ENCODE measurements around the gene CHCHD3.

CHCHD3 gene

GRCh38 chr7:133053321-133053891 lies 28.5 kb downstream of the CHCHD3 start:
- Histone ChIP-seq H3K4me3 (ENCODE audit: low read length) (no peak overlapping the region), H3K27me3 (ENCODE audit: control insufficient read depth, insufficient read depth, low read length) (no peaks in the 10 kb centered on the region), H3K36me3 (ENCODE audit: control insufficient read depth, low read depth, low read length) (no peaks in the 10 kb centered on the region), H3K9ac (ENCODE audit: low read length) (no peak overlapping the region), H3K27ac (ENCODE audit: low read length) (no peak overlapping the region), H3K4me1 (ENCODE audit: control insufficient read depth, low read depth, low read length) (peaks cover 9% of the 10 kb centered on the region), H3K9me3 (ENCODE audit: control insufficient read depth, low read depth, low read length) (no peaks in the 10 kb centered on the region)

DNA sequence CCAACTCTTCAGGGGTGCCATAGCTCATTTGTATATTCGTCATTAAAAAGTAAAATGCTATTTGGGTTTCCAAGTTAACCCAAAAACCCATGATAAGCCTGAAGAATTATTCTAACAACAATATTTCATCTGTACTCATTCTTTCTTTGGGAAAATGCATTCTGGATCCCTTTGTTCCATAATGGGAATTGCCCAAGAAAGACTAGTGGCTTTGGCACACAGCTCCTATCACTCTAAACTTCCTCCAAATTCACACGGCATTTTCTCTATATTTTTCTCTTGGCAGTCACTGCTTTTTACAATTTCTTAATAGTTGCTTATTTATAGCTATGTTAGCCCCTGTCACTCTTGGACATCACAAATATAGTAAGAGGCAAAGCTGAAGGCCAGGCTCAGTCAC lies 29.1 kb downstream of the CHCHD3 start:
- Histone ChIP-seq H3K36me3 (ENCODE audit: control insufficient read depth, low read depth, low read length) (no peaks in the 10 kb centered on the region), H3K27me3 (ENCODE audit: control insufficient read depth, insufficient read depth, low read length) (no peaks in the 10 kb centered on the region), H3K9me3 (ENCODE audit: control insufficient read depth, low read depth, low read length) (no peaks in the 10 kb centered on the region), H3K4me3 (ENCODE audit: low read length) (no peak overlapping the region), H3K9ac (ENCODE audit: low read length) (no peak overlapping the region), H3K27ac (ENCODE audit: low read length) (no peak overlapping the region), H3K4me1 (ENCODE audit: control insufficient read depth, low read depth, low read length) (peaks cover 9% of the 10 kb centered on the region)

- Histone ChIP-seq H3K4me1 (ENCODE audit: control insufficient read depth, low read depth, low read length) (peaks cover 9% of the 10 kb centered on the region), H3K27ac (ENCODE audit: low read length) (no peak overlapping the region), H3K27me3 (ENCODE audit: control insufficient read depth, insufficient read depth, low read length) (no peaks in the 10 kb centered on the region), H3K36me3 (ENCODE audit: control insufficient read depth, low read depth, low read length) (no peaks in the 10 kb centered on the region), H3K9me3 (ENCODE audit: control insufficient read depth, low read depth, low read length) (no peaks in the 10 kb centered on the region), H3K9ac (ENCODE audit: low read length) (no peak overlapping the region), H3K4me3 (ENCODE audit: low read length) (no peak overlapping the region)
Measured at GRCh38 chr7:133052401-133052756, 29.5 kb downstream of the CHCHD3 start.

- Histone ChIP-seq H3K9ac (ENCODE audit: low read length) (no peak overlapping the region), H3K4me1 (ENCODE audit: control insufficient read depth, low read depth, low read length) (peaks cover 9% of the 10 kb centered on the region), H3K36me3 (ENCODE audit: control insufficient read depth, low read depth, low read length) (no peaks in the 10 kb centered on the region), H3K27ac (ENCODE audit: low read length) (no peak overlapping the region), H3K4me3 (ENCODE audit: low read length) (no peak overlapping the region), H3K27me3 (ENCODE audit: control insufficient read depth, insufficient read depth, low read length) (no peaks in the 10 kb centered on the region), H3K9me3 (ENCODE audit: control insufficient read depth, low read depth, low read length) (no peaks in the 10 kb centered on the region)
Measured at GRCh38 chr7:133051719-133052400, 30.0 kb downstream of the CHCHD3 start.

GRCh38 chr7:133051066-133051465 lies 30.8 kb downstream of the CHCHD3 start:
- Histone ChIP-seq H3K9me3 (ENCODE audit: control insufficient read depth, low read depth, low read length) (no peaks in the 10 kb centered on the region), H3K4me1 (ENCODE audit: control insufficient read depth, low read depth, low read length) (peaks cover 10% of the 10 kb centered on the region), H3K9ac (ENCODE audit: low read length) (no peak overlapping the region), H3K27ac (ENCODE audit: low read length) (no peak overlapping the region), H3K36me3 (ENCODE audit: control insufficient read depth, low read depth, low read length) (no peaks in the 10 kb centered on the region), H3K27me3 (ENCODE audit: control insufficient read depth, insufficient read depth, low read length) (no peaks in the 10 kb centered on the region), H3K4me3 (ENCODE audit: low read length) (no peak overlapping the region)

DNA sequence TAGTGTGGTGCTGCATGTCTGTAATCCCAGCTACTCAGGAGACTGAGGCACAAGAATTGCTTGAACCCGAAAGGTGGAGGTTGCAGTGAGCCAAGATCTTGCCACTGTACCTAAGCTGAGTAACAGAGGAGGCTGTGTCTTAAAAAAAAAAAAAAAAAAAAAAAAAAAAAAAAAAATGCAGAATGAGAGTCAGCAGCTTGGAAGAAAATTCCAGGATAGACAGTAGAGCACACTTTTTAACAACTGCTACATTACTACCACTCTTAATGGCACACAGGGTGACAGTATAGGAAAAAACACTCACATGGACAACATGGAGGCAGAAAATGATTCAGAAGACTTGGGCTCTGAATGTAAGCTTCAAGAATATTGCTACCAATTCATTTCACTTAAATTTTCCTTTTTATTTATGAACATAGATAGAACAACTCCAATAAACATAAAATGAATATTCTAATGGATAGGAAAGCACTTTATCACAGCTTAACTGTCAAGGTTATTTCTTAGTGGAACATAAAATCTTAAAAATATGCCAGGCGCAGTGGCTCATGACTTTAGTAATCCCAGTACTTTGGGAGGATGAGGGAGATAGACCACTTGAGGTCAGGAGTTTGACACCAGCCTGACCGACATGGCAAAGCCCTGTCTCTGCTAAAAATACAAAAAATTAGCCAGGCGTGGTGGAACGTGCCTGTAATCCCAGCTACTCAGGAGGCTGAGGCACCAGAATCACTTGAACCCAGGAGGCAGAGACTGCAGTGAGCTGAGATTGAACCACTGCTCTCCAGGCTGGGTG lies 31.5 kb downstream of the CHCHD3 start:
- Histone ChIP-seq H3K36me3 (ENCODE audit: control insufficient read depth, low read depth, low read length) (no peaks in the 10 kb centered on the region), H3K9me3 (ENCODE audit: control insufficient read depth, low read depth, low read length) (no peaks in the 10 kb centered on the region), H3K4me3 (ENCODE audit: low read length) (no peak overlapping the region), H3K27ac (ENCODE audit: low read length) (no peak overlapping the region), H3K27me3 (ENCODE audit: control insufficient read depth, insufficient read depth, low read length) (no peaks in the 10 kb centered on the region), H3K9ac (ENCODE audit: low read length) (no peak overlapping the region), H3K4me1 (ENCODE audit: control insufficient read depth, low read depth, low read length) (peaks cover 17% of the 10 kb centered on the region)

DNA sequence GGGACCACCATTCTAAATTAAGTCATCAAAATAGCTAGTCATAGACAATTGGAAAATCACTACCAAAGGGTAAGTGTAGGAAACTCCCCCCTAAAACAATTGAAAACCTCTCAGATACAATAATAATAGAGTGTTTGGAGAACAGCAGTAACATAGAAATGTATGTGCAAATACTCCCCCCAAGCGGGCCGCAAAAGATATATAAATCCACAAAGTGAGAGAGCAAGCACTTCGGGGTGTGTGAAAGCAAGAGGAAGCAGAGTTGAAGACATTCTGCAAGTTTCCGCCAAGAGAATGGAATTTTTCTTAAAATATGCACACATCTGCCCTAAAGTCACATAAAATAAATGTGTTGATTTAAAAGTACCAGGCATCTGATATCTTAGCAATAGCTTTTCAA lies 33.3 kb downstream of the CHCHD3 start:
- peaks cover 28% of the 10 kb centered on the region for H3K4me1 ChIP-seq (ENCODE audit: control insufficient read depth, low read depth, low read length)
- H3K27me3 ChIP-seq (ENCODE audit: control insufficient read depth, insufficient read depth, low read length), result no peaks in the 10 kb centered on the region
- H3K36me3 ChIP-seq (ENCODE audit: control insufficient read depth, low read depth, low read length), result no peaks in the 10 kb centered on the region

GRCh38 chr7:133047321-133047720 lies 34.6 kb downstream of the CHCHD3 start:
- Histone ChIP-seq H3K27ac (ENCODE audit: low read length) (no peak overlapping the region), H3K4me1 (ENCODE audit: control insufficient read depth, low read depth, low read length) (peaks cover 27% of the 10 kb centered on the region), H3K4me3 (ENCODE audit: low read length) (no peak overlapping the region), H3K9ac (ENCODE audit: low read length) (no peak overlapping the region), H3K9me3 (ENCODE audit: control insufficient read depth, low read depth, low read length) (no peaks in the 10 kb centered on the region), H3K27me3 (ENCODE audit: control insufficient read depth, insufficient read depth, low read length) (no peaks in the 10 kb centered on the region), H3K36me3 (ENCODE audit: control insufficient read depth, low read depth, low read length) (no peaks in the 10 kb centered on the region)

More for the DNA sequence above, 33.3 kb downstream of the CHCHD3 start:
- no peak overlapping the region for H3K27ac ChIP-seq (ENCODE audit: low read length)
- H3K9ac ChIP-seq (ENCODE audit: low read length), result no peak overlapping the region
- no peaks in the 10 kb centered on the region for H3K9me3 ChIP-seq (ENCODE audit: control insufficient read depth, low read depth, low read length)
- H3K4me3 ChIP-seq (ENCODE audit: low read length), result no peak overlapping the region

DNA sequence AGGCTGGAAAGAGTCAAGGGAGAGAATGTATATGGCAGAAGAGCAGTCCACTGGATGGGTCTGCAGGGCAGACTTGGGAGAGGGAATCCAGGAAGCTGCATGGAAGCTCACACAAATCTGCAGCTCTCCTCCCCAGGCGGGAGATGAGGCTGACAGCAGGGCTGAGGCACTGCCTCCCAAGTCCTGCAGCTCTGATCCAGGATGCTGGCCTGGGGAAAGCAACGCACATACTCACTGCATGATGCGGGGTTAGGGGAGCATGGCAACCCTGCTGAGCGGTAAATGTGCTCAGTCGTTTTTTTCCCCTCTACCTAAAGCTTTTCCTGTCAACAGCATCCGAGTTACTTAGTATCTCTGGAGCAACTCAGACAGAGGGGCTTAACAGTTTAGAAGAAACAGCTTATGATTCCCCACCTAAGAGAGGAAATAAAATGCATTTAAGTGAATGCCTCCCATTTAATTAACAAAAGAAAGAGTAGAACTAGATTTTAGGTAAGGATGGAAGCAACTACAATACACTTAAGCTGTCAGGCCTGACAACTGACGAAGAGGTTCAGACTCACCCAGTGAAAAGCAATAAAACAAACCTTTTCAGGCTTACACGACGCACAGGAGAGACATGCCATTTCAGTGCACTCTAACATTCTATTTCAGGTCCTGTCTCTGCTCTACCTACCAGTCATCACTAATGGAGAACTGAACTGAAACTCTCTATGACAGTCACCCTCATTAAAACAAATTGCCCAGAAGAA lies 37.0 kb downstream of the CHCHD3 start:
- Histone ChIP-seq H3K36me3 (ENCODE audit: control insufficient read depth, low read depth, low read length) (no peaks in the 10 kb centered on the region), H3K27ac (ENCODE audit: low read length) (no peak overlapping the region), H3K4me3 (ENCODE audit: low read length) (no peak overlapping the region), H3K4me1 (ENCODE audit: control insufficient read depth, low read depth, low read length) (peaks cover 43% of the 10 kb centered on the region), H3K9ac (ENCODE audit: low read length) (no peak overlapping the region), H3K27me3 (ENCODE audit: control insufficient read depth, insufficient read depth, low read length) (no peaks in the 10 kb centered on the region), H3K9me3 (ENCODE audit: control insufficient read depth, low read depth, low read length) (no peaks in the 10 kb centered on the region)

DNA sequence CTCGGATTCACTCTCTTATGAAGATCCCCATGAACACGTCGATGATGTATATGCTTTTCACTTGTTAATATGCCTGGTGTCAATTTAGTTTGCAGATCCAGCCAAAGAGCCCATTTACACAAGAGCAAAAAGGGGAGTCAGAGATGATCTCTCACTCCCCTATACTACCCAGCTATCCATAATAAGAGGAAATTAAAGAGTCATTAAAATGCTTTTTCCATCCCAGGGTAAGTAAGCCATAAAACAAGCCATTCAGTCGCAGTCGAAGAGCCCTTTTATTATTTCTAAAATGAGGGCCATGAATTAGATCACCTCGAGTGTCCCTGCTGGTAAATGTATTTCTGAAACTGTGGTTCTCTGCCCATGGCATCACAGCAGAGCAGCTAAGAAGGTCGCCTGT lies 41.2 kb downstream of the CHCHD3 start:
- H3K4me1 ChIP-seq (ENCODE audit: control insufficient read depth, low read depth, low read length), result peaks cover 38% of the 10 kb centered on the region
- H3K9ac ChIP-seq (ENCODE audit: low read length), result no peak overlapping the region
- no peaks in the 10 kb centered on the region for H3K27me3 ChIP-seq (ENCODE audit: control insufficient read depth, insufficient read depth, low read length)
- H3K9me3 ChIP-seq (ENCODE audit: control insufficient read depth, low read depth, low read length), result no peaks in the 10 kb centered on the region
- H3K27ac ChIP-seq (ENCODE audit: low read length), result no peak overlapping the region
- H3K36me3 ChIP-seq (ENCODE audit: control insufficient read depth, low read depth, low read length), result no peaks in the 10 kb centered on the region
- H3K4me3 ChIP-seq (ENCODE audit: low read length), result no peak overlapping the region

DNA sequence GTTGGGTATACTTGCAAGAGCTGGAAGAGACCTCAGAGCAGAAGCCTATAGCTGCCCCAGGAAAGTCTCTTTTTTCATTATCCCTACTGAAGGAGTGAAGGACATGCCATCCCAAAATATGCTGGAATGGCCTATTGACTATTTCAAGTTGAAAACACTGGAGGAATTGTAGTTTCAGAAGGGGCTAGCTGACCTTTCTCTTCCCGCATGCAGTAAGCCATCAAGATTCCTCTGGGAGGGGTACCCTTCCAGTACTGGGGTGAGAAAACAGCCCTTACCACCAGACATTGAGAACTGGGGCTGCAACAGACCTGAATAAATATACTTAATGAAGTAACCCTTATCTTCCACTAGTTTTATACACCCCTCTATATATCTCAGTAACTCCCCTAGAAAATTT lies 41.7 kb downstream of the CHCHD3 start:
- Histone ChIP-seq H3K27ac (ENCODE audit: low read length) (no peak overlapping the region), H3K27me3 (ENCODE audit: control insufficient read depth, insufficient read depth, low read length) (no peaks in the 10 kb centered on the region), H3K4me1 (ENCODE audit: control insufficient read depth, low read depth, low read length) (peaks cover 33% of the 10 kb centered on the region), H3K9me3 (ENCODE audit: control insufficient read depth, low read depth, low read length) (no peaks in the 10 kb centered on the region), H3K4me3 (ENCODE audit: low read length) (no peak overlapping the region), H3K9ac (ENCODE audit: low read length) (no peak overlapping the region), H3K36me3 (ENCODE audit: control insufficient read depth, low read depth, low read length) (no peaks in the 10 kb centered on the region)

All from iPS-18a (cell line).